SK-N-MC (cell line): ENCODE measurements around the gene PPP1R9A.

Experiments used
- DNase-seq: peaks from one replicate; pipeline ENCODE4 v3.0.0-alpha.2; 2011; ENCODE audit warnings: low read depth, low spot score
- H3K27ac ChIP-seq: fragments of 200-600 bp; sonication (generic); 2 replicates; pipeline ENCODE4 v1.5.1; 2016; ENCODE audit warnings: mixed run types
- H3K36me3 ChIP-seq: fragments of 200-600 bp; sonication (generic); 2 replicates; pipeline ENCODE4 v1.6.1; 2017; ENCODE audit warnings: antibody characterized with exemption, low read length, mixed read lengths; ENCODE audit not compliant: insufficient read depth
- H3K4me3 ChIP-seq: fragments of 200-600 bp; sonication (generic); 2 replicates; pipeline ENCODE4 v1.5.1; 2016
- H3K9ac ChIP-seq: fragments of 200-600 bp; sonication (generic); 2 replicates; pipeline ENCODE4 v1.8.0; 2017; ENCODE audit warnings: mixed run types, mixed read lengths; ENCODE audit not compliant: insufficient read length
- H3K9me3 ChIP-seq: fragments of 200-600 bp; sonication (generic); 2 replicates; pipeline ENCODE4 v1.6.1; 2017; ENCODE audit warnings: low read depth, mild to moderate bottlenecking, antibody characterized with exemption, low read length, moderate library complexity, mixed read lengths
- EZH2 ChIP-seq: fragments of 200-600 bp; sonication (generic); IDR thresholded peaks from one replicate; pipeline ENCODE4 v1.6.1; 2017; ENCODE audit warnings: antibody characterized with exemption
- FOXP2 ChIP-seq: optimal IDR thresholded peaks from 2 replicates; pipeline ENCODE3; 2011; ENCODE audit warnings: mild to moderate bottlenecking, moderate library complexity; ENCODE audit not compliant: insufficient read depth; ENCODE audit errors: extremely low read length, control extremely low read depth
- POLR2AphosphoS5 ChIP-seq: IDR thresholded peaks from 2 replicates; pipeline ENCODE4 v1.6.1; 2012; ENCODE audit warnings: mild to moderate bottlenecking, low read depth, low read length, borderline replicate concordance

PPP1R9A gene

DNA sequence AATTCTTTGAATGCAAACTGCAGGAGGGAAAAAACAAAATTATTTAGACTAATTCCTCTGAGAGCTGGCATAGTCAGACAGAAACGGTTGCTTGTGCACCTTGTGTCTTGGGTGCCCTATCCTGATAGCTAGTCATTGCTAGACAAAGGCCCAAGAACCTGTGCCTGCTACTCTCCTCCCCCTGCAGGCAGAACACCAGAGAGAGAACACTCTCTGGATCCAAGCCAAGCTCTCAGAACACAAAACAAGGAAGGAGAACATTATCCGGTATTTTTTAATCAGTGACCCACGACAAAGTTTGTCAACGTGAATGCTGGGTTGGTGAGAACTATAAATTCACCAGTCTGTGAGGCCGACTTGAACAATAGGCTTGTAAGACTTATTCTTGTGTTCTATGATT, 18.8 kb upstream of the PPP1R9A start:
- Histone ChIP-seq H3K27ac (no peak overlapping the region), H3K4me3 (no peak overlapping the region), H3K36me3 (no peaks in the 10 kb centered on the region), H3K9ac (no peak overlapping the region), H3K9me3 (no peaks in the 10 kb centered on the region)
- DNase-seq: no peak
- TF ChIP-seq EZH2: no peak
- no peak for TF ChIP-seq FOXP2
- TF ChIP-seq POLR2AphosphoS5: no peak

DNA sequence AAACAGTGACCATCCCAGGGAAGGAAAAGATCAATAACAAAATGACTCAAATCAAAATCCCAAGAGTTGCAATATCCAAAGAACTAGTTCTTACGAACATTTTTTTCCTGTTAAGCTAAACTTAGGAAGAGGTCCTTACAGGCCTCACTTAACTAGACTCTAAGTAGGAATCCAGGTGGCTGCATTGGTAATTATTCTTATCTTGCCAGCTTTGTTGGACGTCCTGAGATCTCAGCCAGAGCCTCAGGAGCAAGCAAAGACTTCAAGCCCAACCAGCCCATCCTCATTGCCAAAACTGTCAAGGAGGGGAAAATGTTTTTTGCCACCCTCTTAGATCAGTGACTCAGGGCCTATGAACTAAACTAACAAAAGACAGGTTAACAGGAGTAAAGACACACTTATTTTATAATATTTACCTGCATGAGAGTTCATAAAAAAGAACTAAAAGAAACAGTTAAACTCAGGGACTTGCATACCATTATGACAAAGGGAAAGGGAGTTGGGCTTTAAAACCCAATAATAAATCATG, 18.3 kb upstream of the PPP1R9A start:
- Histone ChIP-seq H3K9ac (no peak overlapping the region), H3K9me3 (no peaks in the 10 kb centered on the region), H3K4me3 (no peak overlapping the region), H3K36me3 (no peaks in the 10 kb centered on the region), H3K27ac (no peak overlapping the region)
- TF ChIP-seq POLR2AphosphoS5 (no peak), FOXP2 (no peak), EZH2 (no peak)
- no peak for DNase-seq

DNA sequence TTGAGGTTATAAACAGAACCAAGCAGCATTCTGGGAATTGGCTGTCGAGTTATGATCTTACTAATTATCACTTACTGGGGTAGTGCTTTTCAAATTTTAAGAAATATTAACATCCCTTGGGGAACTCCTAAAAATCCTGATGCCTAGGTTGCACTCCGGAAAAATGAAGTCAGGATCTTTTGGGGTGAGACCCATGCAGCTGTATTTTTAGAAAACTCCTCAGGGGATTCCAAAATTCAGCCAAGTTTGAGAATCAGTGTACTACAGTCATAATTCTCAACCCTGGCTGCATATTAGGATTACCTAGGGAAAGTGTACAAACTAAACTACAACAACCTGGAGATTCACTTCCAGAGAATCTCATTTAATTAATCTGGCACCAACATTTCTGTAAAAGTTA, 17.2 kb upstream of the PPP1R9A start:
- no peak overlapping the region for H3K9ac ChIP-seq
- H3K9me3 ChIP-seq: no peaks in the 10 kb centered on the region
- H3K36me3 ChIP-seq: no peaks in the 10 kb centered on the region
- no peak for TF ChIP-seq POLR2AphosphoS5
- TF ChIP-seq EZH2: no peak
- no peak for TF ChIP-seq FOXP2
- H3K27ac ChIP-seq: no peak overlapping the region
- DNase-seq: no peak
- no peak overlapping the region for H3K4me3 ChIP-seq

DNA sequence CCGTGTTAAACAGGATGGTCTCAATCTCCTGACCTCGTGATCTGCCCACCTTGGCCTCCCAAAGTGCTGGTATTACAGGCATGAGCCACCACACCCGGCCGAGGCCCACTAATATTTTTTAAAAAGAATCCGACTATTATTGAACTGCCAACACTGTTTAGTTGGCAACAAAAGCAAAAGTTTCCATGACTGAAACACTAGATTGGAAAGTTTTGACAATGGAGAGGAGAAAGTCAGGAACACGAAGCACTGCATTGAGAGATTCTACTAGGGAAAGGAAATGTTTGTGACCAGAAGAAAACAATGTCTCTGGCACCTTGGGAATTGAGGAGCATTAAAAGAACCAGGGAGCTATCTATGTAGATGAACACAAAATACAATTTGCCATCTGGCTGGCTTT, 13.7 kb upstream of the PPP1R9A start:
- TF ChIP-seq POLR2AphosphoS5: no peak
- no peak for TF ChIP-seq FOXP2
- no peak for TF ChIP-seq EZH2
- no peaks in the 10 kb centered on the region for H3K36me3 ChIP-seq
- H3K9me3 ChIP-seq: no peaks in the 10 kb centered on the region
- H3K4me3 ChIP-seq: no peak overlapping the region
- H3K27ac ChIP-seq: no peak overlapping the region
- no peak overlapping the region for H3K9ac ChIP-seq
- DNase-seq: no peak

DNA sequence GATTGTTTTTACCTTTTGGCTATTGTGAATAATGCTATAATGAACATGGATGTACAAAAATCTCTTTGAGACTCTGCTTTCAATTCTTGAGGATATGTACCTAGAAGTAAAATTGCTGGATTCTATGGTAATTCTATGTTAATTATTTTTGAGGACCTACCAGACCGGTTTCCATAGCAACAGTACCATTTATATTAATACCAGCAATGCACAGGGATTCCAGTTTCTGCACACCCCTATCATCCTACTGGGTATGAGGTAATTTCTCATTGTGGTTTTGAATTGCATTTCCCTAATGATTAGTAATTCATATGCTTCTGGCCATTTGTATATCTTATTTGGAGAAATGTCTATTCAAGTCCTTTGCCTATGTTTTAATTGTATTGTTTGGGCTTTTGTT, 9.9 kb upstream of the PPP1R9A start:
- Histone ChIP-seq H3K27ac (no peak overlapping the region), H3K9me3 (no peaks in the 10 kb centered on the region), H3K36me3 (no peaks in the 10 kb centered on the region), H3K4me3 (no peak overlapping the region), H3K9ac (no peak overlapping the region)
- no peak for DNase-seq
- TF ChIP-seq POLR2AphosphoS5: no peak
- TF ChIP-seq EZH2: no peak
- TF ChIP-seq FOXP2: no peak

DNA sequence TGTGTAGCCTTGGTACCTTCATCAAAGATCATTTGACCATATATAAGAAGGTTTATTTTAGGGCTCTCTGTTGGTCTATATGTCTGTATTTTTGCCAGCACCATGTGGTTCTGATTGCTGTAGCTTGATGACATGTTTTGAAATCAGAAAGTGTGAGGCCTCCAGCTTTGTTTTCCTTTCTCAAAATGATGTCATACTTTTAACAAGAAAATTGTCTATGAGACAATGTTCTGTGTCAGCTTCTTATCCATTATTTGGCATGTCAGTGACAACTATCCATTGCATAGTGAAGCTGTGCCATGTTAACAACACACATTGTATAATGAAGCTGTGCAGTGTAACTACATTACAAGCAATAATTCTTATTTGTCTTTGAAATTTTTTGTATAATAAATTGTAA, 9.1 kb upstream of the PPP1R9A start:
- no peak for DNase-seq

DNA sequence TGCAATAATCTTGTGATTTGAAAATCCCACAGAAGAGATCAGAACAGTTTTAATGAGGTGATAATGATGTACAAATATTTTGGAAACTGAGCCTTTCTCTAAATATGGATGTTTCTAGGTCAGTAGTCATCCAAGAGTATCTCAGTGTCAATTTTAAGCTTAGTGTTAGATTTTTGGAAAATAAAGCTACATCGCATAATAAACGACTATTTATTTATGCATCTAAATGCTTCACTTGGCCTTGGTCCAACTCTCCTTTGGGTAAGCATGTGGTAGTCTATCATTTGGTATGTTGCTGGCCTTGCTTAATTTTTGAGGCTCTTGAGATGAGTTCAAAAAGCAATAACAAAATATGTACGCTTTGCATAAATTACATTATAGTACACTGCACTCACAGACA, 5.4 kb upstream of the PPP1R9A start:
- Histone ChIP-seq H3K27ac (no peak overlapping the region), H3K36me3 (no peaks in the 10 kb centered on the region), H3K9ac (no peak overlapping the region), H3K9me3 (no peaks in the 10 kb centered on the region), H3K4me3 (no peak overlapping the region)
- TF ChIP-seq EZH2 (no peak), FOXP2 (peak; percentile 12), POLR2AphosphoS5 (no peak)
- no peak for DNase-seq

More for the DNA sequence above, 9.1 kb upstream of the PPP1R9A start:
- H3K9ac ChIP-seq: no peak overlapping the region
- no peak overlapping the region for H3K4me3 ChIP-seq
- H3K27ac ChIP-seq: no peak overlapping the region
- no peaks in the 10 kb centered on the region for H3K36me3 ChIP-seq
- TF ChIP-seq EZH2: no peak
- TF ChIP-seq FOXP2: no peak
- TF ChIP-seq POLR2AphosphoS5: no peak
- H3K9me3 ChIP-seq: no peaks in the 10 kb centered on the region

DNA sequence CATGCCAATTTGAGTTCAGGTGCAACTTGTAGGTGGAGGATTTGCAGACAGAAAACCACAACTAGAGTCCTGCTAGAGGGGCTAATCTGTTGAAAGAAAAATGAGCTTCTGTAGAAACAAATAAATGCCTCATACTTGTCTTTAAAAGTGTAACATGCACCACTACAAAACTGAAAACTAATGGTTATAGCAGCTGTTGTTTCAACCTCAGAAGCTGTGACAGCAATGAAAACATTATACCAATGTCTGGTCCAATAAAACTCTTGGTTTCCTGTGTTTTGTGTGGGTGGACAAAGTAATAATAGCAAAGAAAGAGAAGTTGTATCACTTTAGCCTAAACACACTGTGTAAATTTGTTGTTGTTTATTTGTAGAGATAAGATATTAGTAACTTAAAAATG, 3.4 kb upstream of the PPP1R9A start:
- no peak for TF ChIP-seq EZH2
- TF ChIP-seq POLR2AphosphoS5: no peak
- TF ChIP-seq FOXP2: no peak
- no peak overlapping the region for H3K4me3 ChIP-seq
- no peaks in the 10 kb centered on the region for H3K36me3 ChIP-seq
- no peaks in the 10 kb centered on the region for H3K9me3 ChIP-seq
- DNase-seq: no peak
- no peak overlapping the region for H3K9ac ChIP-seq
- H3K27ac ChIP-seq: no peak overlapping the region

DNA sequence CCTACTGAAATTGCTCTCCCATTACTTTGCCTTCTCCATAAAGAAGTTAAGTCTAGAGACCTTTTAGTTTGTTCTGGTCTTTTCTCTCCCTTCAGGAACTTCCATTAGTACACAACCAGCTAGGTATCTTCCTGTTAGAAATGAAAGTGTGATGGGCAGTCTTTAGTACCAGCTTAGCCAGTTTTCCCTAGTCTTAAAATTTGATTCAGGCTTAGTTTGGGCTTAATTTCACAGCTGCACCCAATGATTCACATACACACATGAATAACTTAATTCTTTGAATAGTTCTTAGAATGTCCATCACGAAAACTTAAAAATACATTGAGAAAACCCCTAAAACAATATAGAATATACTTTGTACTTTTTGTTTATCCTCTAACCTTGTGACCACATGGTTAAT, 2.4 kb upstream of the PPP1R9A start:
- Histone ChIP-seq H3K36me3 (no peaks in the 10 kb centered on the region), H3K4me3 (no peak overlapping the region), H3K9me3 (no peaks in the 10 kb centered on the region), H3K9ac (no peak overlapping the region), H3K27ac (no peak overlapping the region)
- no peak for DNase-seq
- TF ChIP-seq POLR2AphosphoS5: no peak
- no peak for TF ChIP-seq FOXP2
- TF ChIP-seq EZH2: no peak
